HepG2 (cell line): ENCODE data around the gene ISY1. TPM values are rescaled to one million over a fixed set of nuclear protein-coding genes. Genes with fewer than 3 reads are reported as not detected.

Experiments
- HDAC1 ChIP-seq: sonication (generic); formaldehyde crosslinking; IDR thresholded peaks from 2 replicates; pipeline ENCODE4 v1.5.1; 2020; ENCODE audit warnings: mild to moderate bottlenecking, missing genetic modification reagents
- HMGXB4 ChIP-seq, 2 experiments: sonication (generic) in 1 of 2; formaldehyde crosslinking in 1 of 2; IDR thresholded peaks; 2 replicates each; pipeline versions ENCODE4 v1.4.0 to v1.6.1; 2018 to 2020; ENCODE audit warnings: missing genetic modification reagents in 2 of 2, borderline replicate concordance in 1 of 2, low read depth in 1 of 2, mild to moderate bottlenecking in 1 of 2, missing biosample characterization in 1 of 2
- HOXA5 ChIP-seq: sonication (generic); formaldehyde crosslinking; IDR thresholded peaks from 2 replicates; pipeline ENCODE4 v1.4.0; 2020; ENCODE audit warnings: missing genetic modification reagents
- HOXA7 ChIP-seq: sonication (generic); formaldehyde crosslinking; IDR thresholded peaks from 2 replicates; pipeline ENCODE4 v1.8.1; 2022; ENCODE audit warnings: mild to moderate bottlenecking, missing genetic modification reagents, moderate library complexity
- MBD4 ChIP-seq: IDR thresholded peaks from 2 replicates; pipeline ENCODE4 v1.6.1; 2012; ENCODE audit warnings: low read length, inconsistent platforms, borderline replicate concordance
- MIXL1 ChIP-seq: IDR thresholded peaks from 2 replicates; pipeline ENCODE4 v1.6.1; 2016
- RFXAP ChIP-seq: sonication (generic); formaldehyde crosslinking; IDR thresholded peaks from 2 replicates; pipeline ENCODE4 v1.4.0; 2020; ENCODE audit warnings: missing genetic modification reagents, borderline replicate concordance
- SOX6 ChIP-seq, 2 experiments: fragments of 450-650 bp in 1 of 2; sonication (generic) in 1 of 2; formaldehyde crosslinking in 1 of 2; IDR thresholded peaks; 2 replicates each; pipeline versions ENCODE4 v1.4.0 to v1.6.1; 2017 to 2020; ENCODE audit warnings: antibody characterized with exemption in 1 of 2, mild to moderate bottlenecking in 1 of 2, missing genetic modification reagents in 1 of 2
- TEF ChIP-seq: sonication (generic); formaldehyde crosslinking; IDR thresholded peaks from 2 replicates; pipeline ENCODE4 v1.5.0; 2020; ENCODE audit warnings: missing genetic modification reagents
- TFDP1 ChIP-seq: IDR thresholded peaks from 2 replicates; pipeline ENCODE4 v1.6.1; 2016; ENCODE audit warnings: missing compliant biosample characterization, missing genetic modification reagents, borderline replicate concordance
- TFDP2 ChIP-seq: sonication (generic); formaldehyde crosslinking; IDR thresholded peaks from 2 replicates; pipeline ENCODE4 v1.4.0; 2020; ENCODE audit warnings: missing genetic modification reagents
- USF2 ChIP-seq, 2 experiments: sonication (generic) in 1 of 2; formaldehyde crosslinking in 1 of 2; IDR thresholded peaks; 2 replicates each; pipeline versions ENCODE4 v1.5.1 to v1.6.1; 2011 to 2020; ENCODE audit warnings: borderline replicate concordance in 1 of 2, low read depth in 1 of 2, low read length in 1 of 2, mild to moderate bottlenecking in 1 of 2, missing genetic modification reagents in 1 of 2, moderate library complexity in 1 of 2
- ZBTB20 ChIP-seq: sonication (generic); formaldehyde crosslinking; IDR thresholded peaks from 2 replicates; pipeline ENCODE4 v1.8.1; 2023; ENCODE audit warnings: missing genetic modification reagents, low read depth, mild to moderate bottlenecking, borderline replicate concordance
- ZBTB25 ChIP-seq: IDR thresholded peaks from 2 replicates; pipeline ENCODE4 v1.6.1; 2018; ENCODE audit warnings: missing genetic modification reagents
- ZNF350 ChIP-seq: sonication (generic); formaldehyde crosslinking; IDR thresholded peaks from 2 replicates; pipeline ENCODE4 v1.4.0; 2020; ENCODE audit warnings: mild to moderate bottlenecking, low read depth, missing genetic modification reagents, borderline replicate concordance
- ZNF431 ChIP-seq: sonication (generic); formaldehyde crosslinking; IDR thresholded peaks from 2 replicates; pipeline ENCODE4 v1.9.0; 2022; ENCODE audit warnings: missing genetic modification reagents, low read depth, mild to moderate bottlenecking, borderline replicate concordance
- ZNF615 ChIP-seq: sonication (generic); formaldehyde crosslinking; IDR thresholded peaks from 2 replicates; pipeline ENCODE4 v1.5.0; 2020; ENCODE audit warnings: mild to moderate bottlenecking, missing genetic modification reagents, borderline replicate concordance
- polyA plus RNA-seq, 8 experiments: library from polyadenylated mRNA; depleted of rRNA in 3 of 8; stranded (reverse) in 7 of 8; unstranded in 1 of 8; fragments of >200 nt; fragmentation: Illumina TruSeq in 4 of 8; extraction: Trizol in 4 of 8; gene quantifications; 2 replicates each; pipeline versions ENCODE4 v1.2.1 to v1.2.3, GENCODE V29; 2011 to 2016; ENCODE audit warnings: low read depth in 4 of 8, missing spikeins in 1 of 8, mixed read lengths in 1 of 8; ENCODE audit not compliant: insufficient read depth in 1 of 8
- total RNA-seq, 5 experiments: library from RNA; depleted of rRNA; stranded (reverse); fragments of >200 nt; fragmentation: Illumina TruSeq; extraction: Trizol; gene quantifications; 2 replicates each; pipeline ENCODE4 v1.2.3, GENCODE V29; 2016; ENCODE audit warnings: low read depth in 1 of 5

The ISY1 gene
- total and polyA plus RNA-seq, 2 of the 13 experiments (the other 11 are each of a cell fraction or from before 2014, with no cell fraction given), result 21.0 to 39.1 TPM

GRCh38 chr3:129123314-129124060 is 37.4 kb downstream of the ISY1 start (continued):
- TF ChIP-seq TFDP1 (CRISPR knock-in tag), result no peak
- TF ChIP-seq ZBTB25, result 0 out of 2 replicates have a peak, but pooled peaks have one; percentile 20
- TF ChIP-seq HOXA7 (CRISPR knock-in tag), result no peak
- no peak for TF ChIP-seq ZNF431 (CRISPR knock-in tag)
- TF ChIP-seq HOXA5 (CRISPR knock-in tag), result peak; percentile 34; the same call in 1 of the 2 replicates
- peak; percentile 57; the same call in 1 of the 2 replicates for TF ChIP-seq HDAC1 (CRISPR knock-in tag)
- TF ChIP-seq MIXL1 (CRISPR knock-in tag), result no peak
- no peak for TF ChIP-seq TEF (CRISPR knock-in tag)
- TF ChIP-seq USF2 (IDR thresholded peaks at IDR 0.05; ENCODE audit: low read depth, low read length), result no peak
- TF ChIP-seq USF2 (CRISPR knock-in tag; IDR thresholded peaks at IDR 0.05; ENCODE audit: borderline replicate concordance), result no peak
- no peak for TF ChIP-seq TFDP2 (CRISPR knock-in tag)
- no peak for TF ChIP-seq RFXAP
- no peak for TF ChIP-seq SOX6 (IDR thresholded peaks at IDR 0.05)
- peak; percentile 33; the same call in 1 of the 2 replicates for TF ChIP-seq SOX6 (CRISPR knock-in tag; IDR thresholded peaks at IDR 0.05)
- TF ChIP-seq ZBTB20, result peak; percentile 49; the same call in 1 of the 2 replicates
- TF ChIP-seq MBD4, result no peak
- no peak for TF ChIP-seq ZNF350 (CRISPR knock-in tag)
- TF ChIP-seq HMGXB4 (CRISPR knock-in tag; IDR thresholded peaks at IDR 0.05; ENCODE audit: borderline replicate concordance in 1 of 2, low read depth in 1 of 2), result 0 out of 4 replicates have a peak, but pooled peaks of 1 of the 2 experiments have one; percentile 21
- TF ChIP-seq ZNF615, result no peak
